Activated CD4-positive, alpha-beta T cell treated with anti-CD3 and anti-CD28 coated beads, Interleukin-2, amount 50 U/mL, for 48 hours (primary cell): Measurements from ENCODE around the gene CARD14.

Experiments used
- DNase-seq, 2 experiments: peaks; one replicate each; pipeline ENCODE4 v3.0.0-alpha.2; 2020

Gene CARD14

GRCh38 chr17:80169784-80170500 is at the start of gene CARD14:
Gene CARD14 (plus strand): TSS chr17:80170030. CDS start chr17:80181439, 11,409 bp downstream.
- no peak for DNase-seq

GRCh38 chr17:80122026-80122575 is 47.7 kb upstream of the CARD14 start:
- no peak for DNase-seq

GRCh38 chr17:80122926-80123505 is 46.8 kb upstream of the CARD14 start:
- no peak for DNase-seq

- DNase-seq, result no peak
Observed at GRCh38 chr17:80123791-80124190, 46.0 kb upstream of the CARD14 start.

GRCh38 chr17:80124351-80124981 is 45.4 kb upstream of the CARD14 start:
- DNase-seq, result no peak

GRCh38 chr17:80125656-80126448 is 44.0 kb upstream of the CARD14 start:
- no peak for DNase-seq

- DNase-seq, result no peak
Observed at GRCh38 chr17:80126449-80126715, 43.4 kb upstream of the CARD14 start.

- no peak for DNase-seq
Observed at GRCh38 chr17:80129006-80129565, 40.7 kb upstream of the CARD14 start.

- no peak for DNase-seq
Observed at GRCh38 chr17:80130992-80131391, 38.8 kb upstream of the CARD14 start.

- DNase-seq, result no peak
Observed at GRCh38 chr17:80132906-80133625, 36.8 kb upstream of the CARD14 start.

- DNase-seq, result no peak
Observed at GRCh38 chr17:80133626-80133970, 36.2 kb upstream of the CARD14 start.

GRCh38 chr17:80137131-80137530 is 32.7 kb upstream of the CARD14 start:
- DNase-seq, result no peak

GRCh38 chr17:80138856-80139426 is 30.9 kb upstream of the CARD14 start:
- DNase-seq, result no peak

- no peak for DNase-seq
Observed at GRCh38 chr17:80141463-80142165, 28.2 kb upstream of the CARD14 start.

- no peak for DNase-seq
Observed at GRCh38 chr17:80142929-80143328, 26.9 kb upstream of the CARD14 start.

GRCh38 chr17:80145076-80146075 is 24.5 kb upstream of the CARD14 start:
- DNase-seq, result no peak

- peak in 1 of 2 experiments; percentile 23 for DNase-seq
Observed at GRCh38 chr17:80146121-80147034, 23.5 kb upstream of the CARD14 start.

- peak; percentile 97 to 98 for DNase-seq
Observed at GRCh38 chr17:80147035-80147822, 22.6 kb upstream of the CARD14 start, which contains the start of gene EIF4A3. Gene EIF4A3 (minus strand): TSS chr17:80147128. CDS start chr17:80146961, 167 bp downstream.
